Naive thymus-derived CD4-positive, alpha-beta T cell (primary cell): ENCODE data around the gene IL1RAPL1. TPM values are rescaled to one million over a fixed set of nuclear protein-coding genes. Genes with fewer than 3 reads are reported as not detected.

Experiments used
- ATAC-seq: fragments of 150-1000 bp; cut with Tn5 transposase; 2 replicates; pipeline ENCODE4 v1.10.0; 2021; ENCODE audit warnings: mild to moderate bottlenecking, moderate library complexity
- CTCF ChIA-PET: fragments of 350-600 bp; sonication (Branson Sonifier 250); formaldehyde crosslinking; loops from one replicate; lab custom pipeline; 2021; ENCODE audit warnings: antibody characterized with exemption; lab: Charles Lee
- POLR2A ChIA-PET: fragments of 350-600 bp; sonication (Branson Sonifier 250); formaldehyde crosslinking; loops from one replicate; lab custom pipeline; 2021; ENCODE audit warnings: antibody characterized with exemption, inconsistent platforms; lab: Charles Lee
- DNase-seq, 9 donors: peaks; one replicate each; pipeline versions ENCODE4 v3.0.0 to v3.0.0-alpha.2; 2020 to 2022; ENCODE audit warnings: mixed read lengths in 1 of 9
- H3K27ac ChIP-seq: one replicate; pipeline ENCODE4 v1.7.0; 2013; ENCODE audit warnings: mild to moderate bottlenecking, low read depth, low read length, moderate library complexity
- H3K27me3 ChIP-seq, 2 donors: one replicate each; pipeline ENCODE4 v1.7.0; 2013; ENCODE audit warnings: low read length in 2 of 2, mild to moderate bottlenecking in 2 of 2, moderate library complexity in 2 of 2; ENCODE audit not compliant: control insufficient read depth in 2 of 2, insufficient read depth in 2 of 2
- H3K36me3 ChIP-seq, 3 experiments: 1 replicate in 2 of 3; 2 replicates in 1 of 3; pipeline ENCODE4 v1.7.0; 2013; ENCODE audit warnings: low read length in 3 of 3, mild to moderate bottlenecking in 3 of 3, moderate library complexity in 1 of 3; ENCODE audit not compliant: insufficient read depth in 3 of 3, control insufficient read depth in 2 of 3
- H3K4me1 ChIP-seq, 2 donors: one replicate each; pipeline ENCODE4 v1.7.0; 2013; ENCODE audit warnings: low read length in 2 of 2, mild to moderate bottlenecking in 2 of 2, moderate library complexity in 1 of 2; ENCODE audit not compliant: control insufficient read depth in 2 of 2, insufficient read depth in 2 of 2
- H3K4me3 ChIP-seq: 2 replicates; pipeline ENCODE4 v1.7.0; 2013; ENCODE audit warnings: mild to moderate bottlenecking, low read length
- H3K9me3 ChIP-seq, 3 experiments: 1 replicate in 2 of 3; 2 replicates in 1 of 3; pipeline ENCODE4 v1.7.0; 2013; ENCODE audit warnings: low read length in 3 of 3; ENCODE audit not compliant: control insufficient read depth in 2 of 3
- H3K27ac Mint-ChIP-seq, 9 donors: one replicate each; pipeline ENCODE4 v1.8.0; 2020 to 2022; ENCODE audit warnings: mixed read lengths in 9 of 9, mild to moderate bottlenecking in 8 of 9, moderate library complexity in 5 of 9, inconsistent platforms in 2 of 9
- H3K27me3 Mint-ChIP-seq, 5 donors: one replicate each; pipeline ENCODE4 v1.8.0; 2021 to 2022; ENCODE audit warnings: mixed read lengths in 5 of 5, mild to moderate bottlenecking in 1 of 5
- H3K36me3 Mint-ChIP-seq, 5 donors: one replicate each; pipeline ENCODE4 v1.8.0; 2020 to 2022; ENCODE audit warnings: mixed read lengths in 5 of 5, mild to moderate bottlenecking in 3 of 5, inconsistent platforms in 1 of 5
- H3K4me1 Mint-ChIP-seq, 7 donors: one replicate each; pipeline ENCODE4 v1.8.0; 2020 to 2022; ENCODE audit warnings: mixed read lengths in 7 of 7, mild to moderate bottlenecking in 3 of 7, inconsistent platforms in 1 of 7
- H3K4me3 Mint-ChIP-seq, 10 donors: one replicate each; pipeline ENCODE4 v1.8.0; 2020 to 2022; ENCODE audit warnings: mild to moderate bottlenecking in 10 of 10, mixed read lengths in 10 of 10, moderate library complexity in 6 of 10, inconsistent platforms in 2 of 10
- H3K9me3 Mint-ChIP-seq, 11 donors: one replicate each; pipeline ENCODE4 v1.8.0; 2020 to 2022; ENCODE audit warnings: mixed read lengths in 11 of 11, mild to moderate bottlenecking in 4 of 11, inconsistent platforms in 1 of 11, moderate library complexity in 1 of 11
- intact Hi-C, 2 donors: fragments of 100-400 bp; cut with micrococcal nuclease; formaldehyde crosslinking; loops; one replicate each; pipeline ENCODE4 v1.15.1; 2023
- polyA plus RNA-seq, 2 donors: library from polyadenylated mRNA; unstranded; fragments of 300-500 nt; fragmentation: Illumina TruSeq; gene quantifications; one replicate each; pipeline ENCODE4 v1.2.3, GENCODE V29; 2021
- total RNA-seq, 6 experiments: library from RNA in 5 of 6; stranded (reverse) in 5 of 6; gene quantifications; 1 replicate in 5 of 6; 2 replicates in 1 of 6; pipeline ENCODE4 v1.2.3 and lab custom pipeline; 2021 to 2026

Gene IL1RAPL1
- total and polyA plus RNA-seq, 7 experiments from 2014 or later = not detected

- H3K36me3 Mint-ChIP-seq = no peaks in the 10 kb centered on the region
- Histone ChIP-seq H3K27ac (no peak overlapping the region), H3K4me1 (no peaks in the 10 kb centered on the region), H3K4me3 (no peak overlapping the region), H3K36me3 (no peaks in the 10 kb centered on the region), H3K9me3 (no peaks in the 10 kb centered on the region), H3K27me3 (no peaks in the 10 kb centered on the region)
- ChIA-PET CTCF (no interaction called here), POLR2A (no interaction called here)
- no peak overlapping the region for H3K27ac Mint-ChIP-seq
- H3K4me1 Mint-ChIP-seq = no peaks in the 10 kb centered on the region
- H3K27me3 Mint-ChIP-seq = no peaks in the 10 kb centered on the region
- intact Hi-C loops = no loop called here
- H3K4me3 Mint-ChIP-seq = no peak overlapping the region
- DNase-seq = no peak
- peaks cover 0 to 15% (median 0%) of the 10 kb centered on the region in 11 donors for H3K9me3 Mint-ChIP-seq
- ATAC-seq = no peak
These were observed 1205.1 kb downstream of the IL1RAPL1 start for GRCh38 chrX:29792335-29792734.

- POLR2A ChIA-PET = no interaction called here
- H3K27me3 ChIP-seq = no peaks in the 10 kb centered on the region
- no peak overlapping the region for H3K27ac ChIP-seq
- Mint-ChIP-seq H3K36me3 (no peaks in the 10 kb centered on the region), H3K4me3 (no peak overlapping the region), H3K27me3 (no peaks in the 10 kb centered on the region), H3K4me1 (no peaks in the 10 kb centered on the region), H3K9me3 (peaks cover 0 to 7% (median 0%) of the 10 kb centered on the region in 11 donors), H3K27ac (no peak overlapping the region)
- H3K4me1 ChIP-seq = no peaks in the 10 kb centered on the region
- ATAC-seq = no peak
- H3K9me3 ChIP-seq = no peaks in the 10 kb centered on the region
- H3K36me3 ChIP-seq = no peaks in the 10 kb centered on the region
- CTCF ChIA-PET = no interaction called here
- no peak overlapping the region for H3K4me3 ChIP-seq
- intact Hi-C loops = no loop called here
- no peak for DNase-seq
These were observed 1209.9 kb downstream of the IL1RAPL1 start for GRCh38 chrX:29797156-29797555.

- ATAC-seq (no peak), DNase-seq (no peak)
- Histone ChIP-seq H3K4me3 (no peak overlapping the region), H3K27ac (no peak overlapping the region), H3K27me3 (no peaks in the 10 kb centered on the region), H3K4me1 (no peaks in the 10 kb centered on the region), H3K36me3 (no peaks in the 10 kb centered on the region), H3K9me3 (no peaks in the 10 kb centered on the region)
- H3K27ac Mint-ChIP-seq = no peak overlapping the region
- CTCF ChIA-PET = no interaction called here
- H3K36me3 Mint-ChIP-seq = no peaks in the 10 kb centered on the region
- H3K27me3 Mint-ChIP-seq = no peaks in the 10 kb centered on the region
- intact Hi-C loops = no loop called here
- H3K9me3 Mint-ChIP-seq = peaks cover 0 to 7% (median 0%) of the 10 kb centered on the region in 11 donors
- no peaks in the 10 kb centered on the region for H3K4me1 Mint-ChIP-seq
- POLR2A ChIA-PET = no interaction called here
- H3K4me3 Mint-ChIP-seq = no peak overlapping the region
These were observed 1211.2 kb downstream of the IL1RAPL1 start for GRCh38 chrX:29798469-29798868.

- ChIA-PET POLR2A (no interaction called here), CTCF (no interaction called here)
- Histone ChIP-seq H3K9me3 (no peaks in the 10 kb centered on the region), H3K27me3 (no peaks in the 10 kb centered on the region), H3K27ac (no peak overlapping the region), H3K4me1 (no peaks in the 10 kb centered on the region), H3K36me3 (no peaks in the 10 kb centered on the region), H3K4me3 (no peak overlapping the region)
- no peak overlapping the region for H3K27ac Mint-ChIP-seq
- no peak for ATAC-seq
- no peaks in the 10 kb centered on the region for H3K36me3 Mint-ChIP-seq
- intact Hi-C loops = no loop called here
- no peak overlapping the region for H3K4me3 Mint-ChIP-seq
- H3K27me3 Mint-ChIP-seq = no peaks in the 10 kb centered on the region
- DNase-seq = no peak
- H3K4me1 Mint-ChIP-seq = no peaks in the 10 kb centered on the region
- peaks cover 0 to 5% (median 0%) of the 10 kb centered on the region in 11 donors for H3K9me3 Mint-ChIP-seq
These were observed 1225.9 kb downstream of the IL1RAPL1 start for GRCh38 chrX:29813174-29813573.

GRCh38 chrX:29824176-29824906 is 1237.1 kb downstream of the IL1RAPL1 start:
- H3K27ac ChIP-seq = no peak overlapping the region
- no peaks in the 10 kb centered on the region for H3K4me1 Mint-ChIP-seq
- no peak overlapping the region for H3K27ac Mint-ChIP-seq
- H3K36me3 ChIP-seq = no peaks in the 10 kb centered on the region
- no peak overlapping the region for H3K4me3 ChIP-seq
- ATAC-seq (no peak), DNase-seq (no peak)
- H3K9me3 Mint-ChIP-seq = peaks cover 0 to 4% (median 0%) of the 10 kb centered on the region in 11 donors
- POLR2A ChIA-PET = no interaction called here
- no peaks in the 10 kb centered on the region for H3K27me3 ChIP-seq
- H3K36me3 Mint-ChIP-seq = no peaks in the 10 kb centered on the region
- no peaks in the 10 kb centered on the region for H3K27me3 Mint-ChIP-seq
- H3K4me3 Mint-ChIP-seq = no peak overlapping the region
- intact Hi-C loops = no loop called here
- no peaks in the 10 kb centered on the region for H3K4me1 ChIP-seq
- no peaks in the 10 kb centered on the region for H3K9me3 ChIP-seq
- CTCF ChIA-PET = no interaction called here

- ATAC-seq (no peak), DNase-seq (no peak)
- ChIA-PET CTCF (no interaction called here), POLR2A (no interaction called here)
- Histone ChIP-seq H3K27me3 (no peaks in the 10 kb centered on the region), H3K4me1 (no peaks in the 10 kb centered on the region), H3K9me3 (no peaks in the 10 kb centered on the region), H3K36me3 (no peaks in the 10 kb centered on the region), H3K4me3 (no peak overlapping the region), H3K27ac (no peak overlapping the region)
- Mint-ChIP-seq H3K27me3 (no peaks in the 10 kb centered on the region), H3K4me1 (no peaks in the 10 kb centered on the region), H3K27ac (no peak overlapping the region), H3K9me3 (peaks cover 0 to 4% (median 0%) of the 10 kb centered on the region in 11 donors), H3K36me3 (no peaks in the 10 kb centered on the region), H3K4me3 (no peak overlapping the region)
- intact Hi-C loops = no loop called here
These were observed 1239.5 kb downstream of the IL1RAPL1 start for GRCh38 chrX:29826742-29827141.

- ATAC-seq (no peak), DNase-seq (no peak)
- Mint-ChIP-seq H3K4me1 (no peaks in the 10 kb centered on the region), H3K36me3 (no peaks in the 10 kb centered on the region), H3K9me3 (peaks cover 0 to 2% (median 0%) of the 10 kb centered on the region in 11 donors), H3K4me3 (no peak overlapping the region), H3K27ac (no peak overlapping the region), H3K27me3 (no peaks in the 10 kb centered on the region)
- intact Hi-C loops = no loop called here
- ChIA-PET POLR2A (no interaction called here), CTCF (no interaction called here)
- Histone ChIP-seq H3K4me3 (no peak overlapping the region), H3K27ac (no peak overlapping the region), H3K9me3 (no peaks in the 10 kb centered on the region), H3K4me1 (no peaks in the 10 kb centered on the region), H3K27me3 (no peaks in the 10 kb centered on the region), H3K36me3 (no peaks in the 10 kb centered on the region)
These were observed 1247.1 kb downstream of the IL1RAPL1 start for GRCh38 chrX:29834311-29834710.
